Loucy (cell line): ENCODE results near the gene PCBP3.

Experiments
- CTCF ChIP-seq: fragments of 200-600 bp; sonication (generic); conservative IDR thresholded peaks from 2 replicates; pipeline ENCODE4 v1.5.1; 2014; ENCODE audit warnings: mild to moderate bottlenecking, antibody characterized with exemption, low read length
- EZH2phosphoT487 ChIP-seq: fragments of 200-600 bp; IDR thresholded peaks from 2 replicates; pipeline ENCODE4 v1.6.1; 2018; ENCODE audit warnings: antibody characterized with exemption, mild to moderate bottlenecking, moderate library complexity, borderline replicate concordance

- TF ChIP-seq CTCF (no peak), EZH2phosphoT487 (no peak)
Measured at GRCh38 chr21:45776971-45777370, 133.4 kb downstream of the PCBP3 start.
